HG03460 (cell line): ENCODE data around the gene ME3.
"Not testable (repeated sequence)": the region's sequence is repeated elsewhere in the genome, so short reads cannot be mapped to it uniquely, and the experiment has no call there.

Experiments used
- ATAC-seq: cut with Tn5 transposase; IDR thresholded peaks from one replicate; pipeline ENCODE4 v1.9.1; 2021; ENCODE audit not compliant: unreplicated experiment

ME3 gene

GRCh38 chr11:86444981-86445380 is 227.4 kb downstream of the ME3 start:
- no peak for ATAC-seq

GRCh38 chr11:86443415-86443814 is 229.0 kb downstream of the ME3 start:
- ATAC-seq = no peak

DNA sequence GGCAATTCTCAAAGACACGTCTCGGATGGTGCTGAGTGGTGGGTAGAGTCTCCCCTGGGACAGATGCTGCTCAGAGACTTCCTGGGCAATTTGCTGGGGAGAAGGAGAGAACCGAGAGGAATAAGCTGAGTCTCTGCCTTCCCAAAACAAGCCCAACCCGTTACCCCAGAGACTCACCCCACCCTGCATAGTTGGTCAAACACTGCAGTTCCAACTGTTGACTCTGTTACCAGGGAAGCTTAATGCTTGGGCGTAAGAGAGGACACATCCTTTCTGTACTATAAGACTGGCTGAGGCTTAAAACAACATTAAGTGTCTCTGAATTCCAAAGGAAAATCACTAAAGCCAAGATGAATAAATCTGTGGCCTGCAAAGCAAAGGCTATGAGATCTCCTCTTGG is 229.6 kb downstream of the ME3 start:
- no peak for ATAC-seq

DNA sequence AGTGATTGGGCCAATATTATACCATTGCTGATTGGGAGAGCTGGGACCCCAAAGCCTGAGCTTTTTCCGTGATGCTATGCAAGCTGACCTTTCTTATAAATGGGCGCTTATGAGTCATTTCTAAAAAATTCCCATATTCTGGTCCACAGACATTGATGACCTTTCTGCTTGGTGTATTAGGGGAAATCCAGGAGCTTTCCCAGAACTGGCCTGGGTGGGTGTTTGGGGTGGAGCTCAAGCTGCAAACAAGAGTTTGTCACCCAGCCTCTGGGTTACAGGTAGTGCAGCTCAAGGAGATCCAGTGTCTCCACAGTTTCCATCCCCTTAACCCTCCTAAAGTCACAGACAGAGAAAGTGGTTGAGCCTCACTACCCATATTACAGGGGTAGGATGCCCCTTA is 230.0 kb downstream of the ME3 start:
- ATAC-seq = no peak

GRCh38 chr11:86440843-86441242 is 231.6 kb downstream of the ME3 start:
- no peak for ATAC-seq

DNA sequence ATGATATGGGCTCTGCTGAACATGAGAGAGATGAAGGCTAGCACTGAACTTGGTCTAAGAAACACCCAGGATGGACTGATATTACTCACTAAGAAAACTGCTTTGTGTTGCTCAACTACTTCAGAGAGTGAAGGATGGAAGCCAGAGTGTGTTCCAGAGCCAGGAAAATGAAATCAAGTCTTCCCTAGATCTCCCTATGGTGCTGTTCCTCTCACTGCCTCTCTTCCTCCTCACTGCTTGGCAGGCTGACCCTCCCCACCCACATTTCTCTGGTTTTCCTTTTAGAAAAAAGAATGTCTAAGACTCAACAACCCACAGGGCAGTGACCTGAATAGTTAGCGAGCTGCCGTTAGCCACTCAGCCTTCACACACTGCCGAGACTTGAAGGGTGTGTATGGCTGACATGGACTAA is 232.1 kb downstream of the ME3 start:
- ATAC-seq = no peak

DNA sequence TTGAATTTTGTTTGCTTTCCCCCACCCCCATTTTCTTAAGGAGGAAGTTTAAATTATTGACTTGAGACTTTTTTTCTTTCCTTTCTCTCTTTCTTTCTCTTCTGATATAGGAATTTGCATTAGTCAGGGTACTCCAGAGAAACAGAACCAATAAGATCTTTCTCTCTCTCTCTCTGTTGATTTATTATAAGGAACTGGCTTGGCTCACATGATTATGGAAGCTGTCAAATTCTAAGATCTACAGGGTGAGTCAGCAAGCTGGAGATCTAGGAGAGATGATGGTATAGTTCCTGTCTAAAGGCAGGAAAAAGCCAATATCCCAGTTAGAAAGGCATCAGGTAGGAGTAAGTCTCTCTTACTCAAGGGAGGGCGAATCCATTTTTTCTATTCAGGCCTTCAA is 233.7 kb downstream of the ME3 start:
- ATAC-seq = no peak

- no peak for ATAC-seq
These were observed 236.7 kb downstream of the ME3 start for GRCh38 chr11:86435711-86436110.

DNA sequence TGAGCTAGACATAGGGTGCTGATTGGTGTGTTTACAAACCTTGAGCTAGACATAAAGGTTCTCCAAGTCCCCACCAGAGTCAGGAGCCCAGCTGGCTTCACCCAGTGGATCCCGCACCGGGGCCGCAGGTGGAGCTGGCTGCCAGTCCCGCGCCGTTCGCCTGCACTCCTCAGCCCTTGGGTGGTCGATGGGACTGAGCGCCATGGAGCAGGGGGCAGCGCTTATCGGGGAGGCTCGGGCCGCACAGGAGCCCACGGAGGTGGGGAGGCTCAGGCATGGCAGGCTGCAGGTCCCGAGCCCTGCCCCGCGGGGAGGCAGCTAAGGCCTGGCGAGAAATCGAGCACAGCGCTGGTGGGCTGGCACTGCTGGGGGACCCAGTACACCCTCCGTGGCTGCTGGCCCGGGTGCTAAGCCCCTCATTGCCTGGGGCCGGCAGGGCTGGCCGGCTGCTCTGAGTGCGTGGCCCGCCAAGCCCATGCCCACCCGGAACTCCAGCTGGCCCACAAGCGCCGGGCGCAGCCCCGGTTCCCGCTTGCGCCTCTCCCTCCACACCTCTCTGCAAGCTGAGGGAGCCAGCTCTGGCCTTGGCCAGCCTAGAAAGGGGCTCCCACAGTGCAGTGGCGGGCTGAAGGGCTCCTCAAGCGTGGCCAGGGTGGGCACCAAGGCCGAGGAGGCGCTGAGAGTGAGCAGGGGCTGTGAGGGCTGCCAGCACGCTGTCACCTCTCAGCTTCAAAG is 238.9 kb downstream of the ME3 start:
- not testable (repeated sequence) for ATAC-seq

DNA sequence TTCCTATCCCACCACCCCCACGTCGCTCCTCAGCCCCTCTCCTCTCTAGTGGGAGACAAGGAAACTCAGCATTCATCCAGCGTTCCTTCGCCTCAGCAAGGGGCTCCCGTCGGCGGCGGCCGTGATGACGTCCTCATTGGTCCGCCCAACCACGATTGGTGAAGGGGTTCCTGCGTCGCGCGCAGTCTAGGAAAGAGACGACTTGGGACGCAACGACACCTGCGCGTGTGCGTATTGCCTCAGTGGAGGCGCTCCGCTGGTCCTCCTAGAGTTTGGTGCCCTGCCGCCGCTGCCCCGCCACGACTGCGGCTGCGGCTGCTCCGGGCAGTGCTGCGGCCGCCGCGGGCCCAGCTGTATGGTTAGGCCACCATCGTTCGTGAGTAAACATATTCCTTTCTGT is 241.2 kb downstream of the ME3 start:
- no peak for ATAC-seq

DNA sequence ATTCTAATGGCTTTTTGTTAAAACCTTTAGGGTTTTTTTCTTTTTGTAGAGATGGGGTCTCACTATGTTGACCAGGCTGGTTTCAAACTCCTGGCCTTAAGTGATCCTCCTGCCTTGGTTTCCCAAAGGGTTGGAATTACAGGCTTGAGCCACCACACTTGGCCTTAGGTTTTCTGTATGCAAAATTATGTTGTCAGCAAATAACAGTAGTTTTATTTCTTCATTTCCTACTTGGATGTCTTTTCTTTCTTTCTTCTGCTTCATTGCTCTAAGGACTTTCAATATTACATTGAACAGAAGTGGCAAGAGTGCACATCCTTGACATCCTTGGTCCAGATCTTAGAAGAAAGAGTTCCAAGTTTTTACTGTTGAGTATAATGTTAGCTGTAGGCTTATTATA is 245.0 kb downstream of the ME3 start:
- ATAC-seq = no peak

DNA sequence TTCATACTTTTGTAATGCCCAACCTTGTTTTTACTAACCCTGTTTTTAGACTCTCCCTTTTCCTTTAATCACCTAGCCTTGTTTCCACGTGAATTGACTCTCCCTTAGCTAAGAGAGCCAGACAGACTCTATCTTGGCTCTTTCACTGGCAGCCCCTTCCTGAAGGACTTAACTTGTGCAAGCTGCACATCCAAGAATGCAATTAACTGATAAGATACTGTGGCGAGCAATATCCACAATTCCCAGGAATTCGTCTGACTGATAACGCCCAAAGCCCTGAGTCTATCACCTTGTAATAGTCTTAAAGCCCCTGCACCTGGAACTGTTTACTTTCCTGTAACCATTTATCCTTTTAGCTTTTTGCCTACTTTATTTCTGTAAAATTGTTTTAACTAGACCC is 248.9 kb downstream of the ME3 start:
- ATAC-seq = not testable (repeated sequence)

- ATAC-seq = no peak
These were observed 250.0 kb downstream of the ME3 start for GRCh38 chr11:86422371-86422770.

DNA sequence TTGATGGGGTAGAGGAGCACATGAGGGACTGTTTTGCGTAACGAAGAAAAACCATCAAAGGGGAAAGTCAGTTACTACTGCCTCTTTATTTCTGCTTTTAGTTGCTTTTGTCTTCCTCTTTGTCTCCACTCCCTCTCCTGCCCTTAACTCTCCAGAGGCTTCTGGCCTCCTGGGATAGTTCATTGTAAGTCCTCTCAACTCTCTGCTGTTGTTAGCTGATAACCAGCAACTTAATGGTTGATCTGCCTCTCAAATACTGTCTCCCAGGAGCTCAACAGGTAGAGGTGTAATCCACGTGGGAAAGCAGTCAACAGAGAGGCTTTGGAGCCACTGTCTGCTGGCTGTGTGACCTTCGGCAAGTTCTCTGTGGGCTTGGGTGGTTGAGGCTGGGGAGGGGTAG is 250.5 kb downstream of the ME3 start:
- no peak for ATAC-seq

- no peak for ATAC-seq
These were observed 253.5 kb downstream of the ME3 start for GRCh38 chr11:86418917-86419316.

DNA sequence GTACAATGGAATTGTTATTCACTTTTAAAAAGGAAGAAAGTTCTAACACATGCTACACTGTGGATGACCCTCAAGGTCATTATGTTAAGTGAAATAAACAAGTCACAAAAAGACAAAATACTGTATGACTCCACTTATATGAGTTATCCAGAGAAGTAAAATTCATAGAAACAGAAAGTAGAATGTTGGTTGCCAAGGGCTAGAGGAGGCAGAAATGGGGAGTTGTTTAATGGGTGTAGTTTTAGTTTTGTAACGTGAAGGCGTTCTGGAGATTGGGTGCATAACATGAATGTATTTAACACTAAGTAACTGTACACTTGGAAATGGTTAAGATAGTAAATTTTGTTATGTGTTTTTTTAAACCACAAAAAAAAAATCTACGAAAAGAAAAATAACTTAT is 253.9 kb downstream of the ME3 start:
- ATAC-seq = no peak

DNA sequence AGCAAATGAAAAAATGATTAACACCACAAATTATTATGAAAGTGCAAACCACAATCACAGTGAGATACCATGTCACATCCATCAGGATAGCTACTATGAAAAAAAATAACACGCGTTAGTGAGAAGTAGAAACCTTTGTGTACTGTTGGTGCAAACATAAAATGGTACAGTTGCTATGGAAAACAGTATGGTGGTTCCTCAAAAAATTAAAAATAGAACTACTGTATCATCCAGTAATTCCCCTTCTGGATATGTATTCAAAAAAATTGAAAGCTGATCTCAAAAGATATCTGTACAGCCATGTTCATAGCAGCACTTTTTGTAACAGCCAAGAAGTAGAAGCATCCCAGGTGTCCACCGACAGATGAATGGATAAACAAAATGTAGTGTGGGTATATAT is 254.3 kb downstream of the ME3 start:
- ATAC-seq = no peak

- ATAC-seq = not testable (repeated sequence)
These were observed 255.5 kb downstream of the ME3 start for GRCh38 chr11:86416951-86417350.

DNA sequence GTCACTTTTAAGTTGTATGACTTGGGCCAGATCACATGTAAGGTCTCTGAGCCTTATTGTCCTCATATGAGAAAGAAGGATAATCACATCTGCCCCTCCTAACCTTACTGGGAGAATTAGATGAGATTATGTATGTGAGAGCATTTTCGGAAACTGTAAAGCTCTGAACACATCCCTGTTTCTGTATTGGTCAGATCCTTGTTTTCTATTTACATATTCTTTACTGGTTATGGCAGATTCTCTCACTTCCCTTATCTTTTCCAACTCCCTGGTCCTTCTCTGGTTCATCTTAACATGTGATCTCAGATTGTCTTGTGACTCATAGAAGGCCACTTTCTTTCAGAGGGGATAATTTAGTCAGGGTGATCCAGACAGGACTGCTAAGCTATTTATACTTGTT is 255.9 kb downstream of the ME3 start:
- ATAC-seq = no peak

- no peak for ATAC-seq
These were observed 257.4 kb downstream of the ME3 start for GRCh38 chr11:86415026-86415425.

- ATAC-seq = no peak
These were observed 258.4 kb downstream of the ME3 start for GRCh38 chr11:86414032-86414431.

GRCh38 chr11:86408845-86409244 is 263.6 kb downstream of the ME3 start:
- no peak for ATAC-seq

DNA sequence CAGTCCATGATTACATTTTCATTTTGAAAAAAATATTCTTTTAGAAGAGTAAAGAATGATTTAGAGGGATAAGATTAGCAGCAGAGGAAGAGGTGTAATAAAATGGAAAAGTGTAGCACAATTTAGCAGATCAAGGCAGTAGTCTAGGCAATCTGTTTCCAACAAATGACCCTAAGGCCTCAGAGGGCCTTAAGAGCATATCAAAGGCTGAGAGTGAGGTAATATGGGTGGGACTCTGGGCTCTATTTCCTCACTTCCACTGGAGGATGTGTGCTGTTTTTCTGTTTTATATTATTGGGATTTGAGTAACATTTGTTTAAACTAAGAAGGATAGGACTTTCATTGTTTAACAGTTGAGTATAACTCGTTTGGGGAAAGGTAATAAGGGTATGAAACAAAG is 269.0 kb downstream of the ME3 start:
- no peak for ATAC-seq
